GM13976 (cell line): ENCODE results near the gene P2RY13.

Experiments
- DNase-seq: peaks from one replicate; pipeline ENCODE4 v3.0.0; 2012; ENCODE audit warnings: low spot score
- CTCF ChIP-seq: IDR thresholded peaks from 2 replicates; pipeline ENCODE4 v1.5.1; 2012; ENCODE audit warnings: borderline replicate concordance, mild to moderate bottlenecking; ENCODE audit not compliant: insufficient read depth; ENCODE audit errors: extremely low read depth, missing control alignments, control extremely low read depth
- in situ Hi-C: fragments of 300-500 bp; cut with MboI; formaldehyde crosslinking; loops from one replicate; pipeline ENCODE4 v1.12.0; 2022; ENCODE audit warnings: low sequenced_read_pairs, mixed read lengths, inconsistent platforms; ENCODE audit not compliant: unreplicated experiment

Gene P2RY13

GRCh38 chr3:151283387-151283786 lies 46.0 kb downstream of the P2RY13 start:
- DNase-seq: no peak
- in situ Hi-C loops: loop anchor here (5.0 kb wide), 2 partner anchors 56 to 116 kb away; no protein-coding TSS in a partner anchor
- no peak for TF ChIP-seq CTCF

- peak; percentile 31 for TF ChIP-seq CTCF
- DNase-seq: peak; percentile 60
- in situ Hi-C loops: loop anchor here (5.0 kb wide), 2 partner anchors 56 to 116 kb away; no protein-coding TSS in a partner anchor
Observed at GRCh38 chr3:151282921-151283320, 46.4 kb downstream of the P2RY13 start.

GRCh38 chr3:151281671-151282324 lies 47.6 kb downstream of the P2RY13 start:
- in situ Hi-C loops: loop anchor here (5.0 kb wide), 2 partner anchors 54 to 114 kb away; no protein-coding TSS in a partner anchor
- no peak for DNase-seq
- no peak for TF ChIP-seq CTCF

- TF ChIP-seq CTCF: no peak
- DNase-seq: no peak
- in situ Hi-C loops: no loop called here
Observed at GRCh38 chr3:151278230-151278629, 51.1 kb downstream of the P2RY13 start, which contains the start of gene P2RY14. P2RY14 (minus strand) TSS chr3:151278542; CDS start chr3:151214316, 64,226 bp downstream.

GRCh38 chr3:151276687-151277042 lies 52.7 kb downstream of the P2RY13 start:
- DNase-seq: no peak
- in situ Hi-C loops: no loop called here

More at GRCh38 chr3:151276687-151277042, 52.7 kb downstream of the P2RY13 start:
- TF ChIP-seq CTCF: no peak
